Mammary epithelial cell (primary cell): Measurements from ENCODE around the gene STOML1.

Experiments
- EZH2 ChIP-seq: IDR thresholded peaks from 2 replicates; pipeline ENCODE4 v1.6.1; 2012; ENCODE audit warnings: low read length, inconsistent platforms, borderline replicate concordance
- TF ChIP-seq, protein P1 (sequence below), 2 donors: IDR thresholded peaks in 1 of 2; conservative IDR thresholded peaks in 1 of 2; 2 replicates each; pipeline ENCODE4 v1.5.1; 2011 to 2012; ENCODE audit warnings: inconsistent platforms in 2 of 2, low read length in 2 of 2, mild to moderate bottlenecking in 2 of 2, control low read depth in 1 of 2, low read depth in 1 of 2; ENCODE audit not compliant: insufficient read depth in 1 of 2; ENCODE audit errors: extremely low read depth in 1 of 2

- TF ChIP-seq, protein P1, sequence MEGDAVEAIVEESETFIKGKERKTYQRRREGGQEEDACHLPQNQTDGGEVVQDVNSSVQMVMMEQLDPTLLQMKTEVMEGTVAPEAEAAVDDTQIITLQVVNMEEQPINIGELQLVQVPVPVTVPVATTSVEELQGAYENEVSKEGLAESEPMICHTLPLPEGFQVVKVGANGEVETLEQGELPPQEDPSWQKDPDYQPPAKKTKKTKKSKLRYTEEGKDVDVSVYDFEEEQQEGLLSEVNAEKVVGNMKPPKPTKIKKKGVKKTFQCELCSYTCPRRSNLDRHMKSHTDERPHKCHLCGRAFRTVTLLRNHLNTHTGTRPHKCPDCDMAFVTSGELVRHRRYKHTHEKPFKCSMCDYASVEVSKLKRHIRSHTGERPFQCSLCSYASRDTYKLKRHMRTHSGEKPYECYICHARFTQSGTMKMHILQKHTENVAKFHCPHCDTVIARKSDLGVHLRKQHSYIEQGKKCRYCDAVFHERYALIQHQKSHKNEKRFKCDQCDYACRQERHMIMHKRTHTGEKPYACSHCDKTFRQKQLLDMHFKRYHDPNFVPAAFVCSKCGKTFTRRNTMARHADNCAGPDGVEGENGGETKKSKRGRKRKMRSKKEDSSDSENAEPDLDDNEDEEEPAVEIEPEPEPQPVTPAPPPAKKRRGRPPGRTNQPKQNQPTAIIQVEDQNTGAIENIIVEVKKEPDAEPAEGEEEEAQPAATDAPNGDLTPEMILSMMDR (conservative IDR thresholded peaks at IDR 0.05 in 1 of 2, IDR thresholded peaks at IDR 0.05 in 1 of 2; ENCODE audit: extremely low read depth in 1 of 2, insufficient read depth in 1 of 2, low read depth in 1 of 2, low read length in 2 of 2): peak; percentile 83 to 94
- no peak for TF ChIP-seq EZH2
These were observed 19.0 kb downstream of the STOML1 start for GRCh38 chr15:73972984-73973682.
